Neural cell (in vitro differentiated cells): Measurements from ENCODE around the gene MAP3K1. TPM values are rescaled to one million over a fixed set of nuclear protein-coding genes. Genes with fewer than 3 reads are reported as not detected.

ENCODE experiments used
- H2AFZ ChIP-seq: fragments of 200-600, 300-800 bp; sonication (generic), shearing (Covaris generic); 2 replicates; pipeline ENCODE4 v1.6.0; 2014; ENCODE audit warnings: low read depth, mild to moderate bottlenecking, antibody characterized with exemption, low read length, moderate library complexity
- H3F3A ChIP-seq: fragments of 200-600 bp; shearing (Covaris generic); 2 replicates; pipeline ENCODE4 v1.6.1; 2016; ENCODE audit warnings: mild to moderate bottlenecking, moderate library complexity, mixed read lengths, antibody characterized with exemption, low read length; ENCODE audit not compliant: insufficient read depth, poor library complexity, severe bottlenecking
- H3K27ac ChIP-seq: fragments of 200-600, 300-800 bp; sonication (generic), shearing (Covaris generic); 2 replicates; pipeline ENCODE4 v1.5.1; 2014; ENCODE audit warnings: mild to moderate bottlenecking, low read length, moderate library complexity
- H3K27me3 ChIP-seq: fragments of 300-800, 200-600 bp; sonication (generic), shearing (Covaris generic); 2 replicates; pipeline ENCODE4 v1.6.0; 2014; ENCODE audit warnings: mild to moderate bottlenecking, low read depth, low read length, moderate library complexity; ENCODE audit not compliant: insufficient read depth
- H3K36me3 ChIP-seq: fragments of 300-800, 200-600 bp; sonication (generic), shearing (Covaris generic); 2 replicates; pipeline ENCODE4 v1.5.1; 2014; ENCODE audit warnings: mild to moderate bottlenecking, antibody characterized with exemption, low read length, moderate library complexity; ENCODE audit not compliant: insufficient read depth
- H3K4me2 ChIP-seq: fragments of 300-800, 200-600 bp; sonication (generic), shearing (Covaris generic); 2 replicates; pipeline ENCODE4 v1.6.0; 2014; ENCODE audit warnings: mild to moderate bottlenecking, low read length
- H3K4me3 ChIP-seq: fragments of 300-800, 200-600 bp; sonication (generic), shearing (Covaris generic); 2 replicates; pipeline ENCODE4 v1.5.1; 2014; ENCODE audit warnings: mild to moderate bottlenecking, low read length, moderate library complexity
- H3K79me2 ChIP-seq: fragments of 200-600 bp; shearing (Covaris generic); replicated peaks from 2 replicates; pipeline ENCODE4 v1.6.0; 2014; ENCODE audit warnings: mild to moderate bottlenecking, low read length, moderate library complexity; ENCODE audit not compliant: insufficient read depth
- H3K9ac ChIP-seq: fragments of 300-800, 200-600 bp; sonication (generic), shearing (Covaris generic); 2 replicates; pipeline ENCODE4 v1.6.1; 2016; ENCODE audit warnings: mild to moderate bottlenecking, low read length, mixed read lengths
- H3K9me2 ChIP-seq: fragments of 200-600 bp; shearing (Covaris generic); 2 replicates; pipeline ENCODE4 v1.6.1; 2016; ENCODE audit warnings: mild to moderate bottlenecking, low read length, mixed read lengths; ENCODE audit not compliant: insufficient read depth
- H3K9me3 ChIP-seq: fragments of 200-600, 300-800 bp; sonication (generic), shearing (Covaris generic); 2 replicates; pipeline ENCODE4 v1.6.1; 2016; ENCODE audit warnings: mild to moderate bottlenecking, mixed run types, low read length, moderate library complexity, mixed read lengths
- H4K20me1 ChIP-seq: fragments of 200-600 bp; shearing (Covaris generic); 2 replicates; pipeline ENCODE4 v1.6.1; 2016; ENCODE audit warnings: mild to moderate bottlenecking, mixed run types; ENCODE audit not compliant: insufficient read depth
- EP300 ChIP-seq: fragments of 450-650 bp; conservative IDR thresholded peaks from 2 replicates; pipeline ENCODE4 v1.6.1; 2014; ENCODE audit warnings: antibody characterized with exemption, mild to moderate bottlenecking, moderate library complexity; ENCODE audit not compliant: poor library complexity, severe bottlenecking
- EZH2 ChIP-seq: fragments of 200-600, 300-800 bp; shearing (Covaris generic), sonication (generic); IDR thresholded peaks from 2 replicates; pipeline ENCODE4 v1.6.1; 2014; ENCODE audit warnings: antibody characterized with exemption, low read length, borderline replicate concordance, mild to moderate bottlenecking; ENCODE audit not compliant: insufficient read depth, poor library complexity, severe bottlenecking
- MXI1 ChIP-seq: fragments of 450-650 bp; conservative IDR thresholded peaks from 2 replicates; pipeline ENCODE4 v1.6.1; 2014; ENCODE audit warnings: antibody characterized with exemption, mild to moderate bottlenecking; ENCODE audit not compliant: poor library complexity, severe bottlenecking
- POLR2AphosphoS5 ChIP-seq: IDR thresholded peaks from 2 replicates; pipeline ENCODE4 v1.6.1; 2012
- RAD21 ChIP-seq: fragments of 450-650 bp; conservative IDR thresholded peaks from 2 replicates; pipeline ENCODE4 v1.6.1; 2014; ENCODE audit warnings: antibody characterized with exemption, mild to moderate bottlenecking, moderate library complexity
- SMC3 ChIP-seq: fragments of 450-650 bp; conservative IDR thresholded peaks from 2 replicates; pipeline ENCODE4 v1.6.1; 2014; ENCODE audit warnings: antibody characterized with exemption, mild to moderate bottlenecking, moderate library complexity; ENCODE audit not compliant: poor library complexity
- TAF1 ChIP-seq: IDR thresholded peaks from 2 replicates; pipeline ENCODE4 v1.6.1; 2012; ENCODE audit warnings: low read depth
- polyA plus RNA-seq: library from polyadenylated mRNA; depleted of rRNA; stranded (reverse); fragments of >200 nt; gene quantifications from 2 replicates; pipeline ENCODE4 v1.2.3, GENCODE V29; 2014
- TF ChIP-seq, protein P1 (sequence below): IDR thresholded peaks from 2 replicates; pipeline ENCODE4 v1.6.1; 2012; ENCODE audit warnings: borderline replicate concordance
- TF ChIP-seq, protein P2 (sequence below): fragments of 450-650 bp; IDR thresholded peaks from 2 replicates; pipeline ENCODE4 v1.5.1; 2014; ENCODE audit warnings: antibody characterized with exemption, mild to moderate bottlenecking, moderate library complexity; ENCODE audit not compliant: poor library complexity, severe bottlenecking

Gene MAP3K1
- polyA plus RNA-seq, 1 donor from 2014 or later = 26.4 TPM

DNA sequence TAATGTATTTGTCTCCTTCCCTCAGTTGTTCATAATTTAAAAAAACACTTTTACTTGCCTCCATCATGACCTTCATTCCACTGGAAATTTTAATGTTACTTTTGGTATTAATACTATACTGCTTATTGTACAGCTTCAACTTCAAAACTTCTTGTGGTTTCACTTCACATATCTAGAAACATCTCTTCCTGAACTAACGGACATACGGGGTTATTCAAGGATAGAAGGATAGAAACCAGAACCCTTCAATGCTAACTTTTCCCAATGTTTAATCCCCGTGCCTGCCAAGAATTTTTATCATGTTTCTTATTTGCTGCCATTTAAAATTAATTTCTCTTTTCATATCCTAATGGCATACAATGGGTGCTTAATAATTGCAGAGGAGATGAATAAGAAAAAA lies 57.7 kb downstream of the MAP3K1 start:
- Histone ChIP-seq H3K9me2 (no peaks in the 10 kb centered on the region), H4K20me1 (no peaks in the 10 kb centered on the region), H3K27me3 (no peaks in the 10 kb centered on the region), H2AFZ (no peak overlapping the region), H3K4me2 (no peak overlapping the region), H3K4me3 (no peak overlapping the region), H3K79me2 (no peaks in the 10 kb centered on the region), H3K36me3 (peaks cover 34% of the 10 kb centered on the region), H3K27ac (no peak overlapping the region), H3F3A (no peaks in the 10 kb centered on the region), H3K9ac (no peak overlapping the region), H3K9me3 (no peaks in the 10 kb centered on the region)
- TF ChIP-seq EP300 (no peak), SMC3 (no peak), EZH2 (no peak), MXI1 (no peak), POLR2AphosphoS5 (no peak), RAD21 (no peak), TAF1 (no peak)
- TF ChIP-seq, protein P1, sequence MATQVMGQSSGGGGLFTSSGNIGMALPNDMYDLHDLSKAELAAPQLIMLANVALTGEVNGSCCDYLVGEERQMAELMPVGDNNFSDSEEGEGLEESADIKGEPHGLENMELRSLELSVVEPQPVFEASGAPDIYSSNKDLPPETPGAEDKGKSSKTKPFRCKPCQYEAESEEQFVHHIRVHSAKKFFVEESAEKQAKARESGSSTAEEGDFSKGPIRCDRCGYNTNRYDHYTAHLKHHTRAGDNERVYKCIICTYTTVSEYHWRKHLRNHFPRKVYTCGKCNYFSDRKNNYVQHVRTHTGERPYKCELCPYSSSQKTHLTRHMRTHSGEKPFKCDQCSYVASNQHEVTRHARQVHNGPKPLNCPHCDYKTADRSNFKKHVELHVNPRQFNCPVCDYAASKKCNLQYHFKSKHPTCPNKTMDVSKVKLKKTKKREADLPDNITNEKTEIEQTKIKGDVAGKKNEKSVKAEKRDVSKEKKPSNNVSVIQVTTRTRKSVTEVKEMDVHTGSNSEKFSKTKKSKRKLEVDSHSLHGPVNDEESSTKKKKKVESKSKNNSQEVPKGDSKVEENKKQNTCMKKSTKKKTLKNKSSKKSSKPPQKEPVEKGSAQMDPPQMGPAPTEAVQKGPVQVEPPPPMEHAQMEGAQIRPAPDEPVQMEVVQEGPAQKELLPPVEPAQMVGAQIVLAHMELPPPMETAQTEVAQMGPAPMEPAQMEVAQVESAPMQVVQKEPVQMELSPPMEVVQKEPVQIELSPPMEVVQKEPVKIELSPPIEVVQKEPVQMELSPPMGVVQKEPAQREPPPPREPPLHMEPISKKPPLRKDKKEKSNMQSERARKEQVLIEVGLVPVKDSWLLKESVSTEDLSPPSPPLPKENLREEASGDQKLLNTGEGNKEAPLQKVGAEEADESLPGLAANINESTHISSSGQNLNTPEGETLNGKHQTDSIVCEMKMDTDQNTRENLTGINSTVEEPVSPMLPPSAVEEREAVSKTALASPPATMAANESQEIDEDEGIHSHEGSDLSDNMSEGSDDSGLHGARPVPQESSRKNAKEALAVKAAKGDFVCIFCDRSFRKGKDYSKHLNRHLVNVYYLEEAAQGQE = no peak
- TF ChIP-seq, protein P2, sequence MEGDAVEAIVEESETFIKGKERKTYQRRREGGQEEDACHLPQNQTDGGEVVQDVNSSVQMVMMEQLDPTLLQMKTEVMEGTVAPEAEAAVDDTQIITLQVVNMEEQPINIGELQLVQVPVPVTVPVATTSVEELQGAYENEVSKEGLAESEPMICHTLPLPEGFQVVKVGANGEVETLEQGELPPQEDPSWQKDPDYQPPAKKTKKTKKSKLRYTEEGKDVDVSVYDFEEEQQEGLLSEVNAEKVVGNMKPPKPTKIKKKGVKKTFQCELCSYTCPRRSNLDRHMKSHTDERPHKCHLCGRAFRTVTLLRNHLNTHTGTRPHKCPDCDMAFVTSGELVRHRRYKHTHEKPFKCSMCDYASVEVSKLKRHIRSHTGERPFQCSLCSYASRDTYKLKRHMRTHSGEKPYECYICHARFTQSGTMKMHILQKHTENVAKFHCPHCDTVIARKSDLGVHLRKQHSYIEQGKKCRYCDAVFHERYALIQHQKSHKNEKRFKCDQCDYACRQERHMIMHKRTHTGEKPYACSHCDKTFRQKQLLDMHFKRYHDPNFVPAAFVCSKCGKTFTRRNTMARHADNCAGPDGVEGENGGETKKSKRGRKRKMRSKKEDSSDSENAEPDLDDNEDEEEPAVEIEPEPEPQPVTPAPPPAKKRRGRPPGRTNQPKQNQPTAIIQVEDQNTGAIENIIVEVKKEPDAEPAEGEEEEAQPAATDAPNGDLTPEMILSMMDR = no peak

DNA sequence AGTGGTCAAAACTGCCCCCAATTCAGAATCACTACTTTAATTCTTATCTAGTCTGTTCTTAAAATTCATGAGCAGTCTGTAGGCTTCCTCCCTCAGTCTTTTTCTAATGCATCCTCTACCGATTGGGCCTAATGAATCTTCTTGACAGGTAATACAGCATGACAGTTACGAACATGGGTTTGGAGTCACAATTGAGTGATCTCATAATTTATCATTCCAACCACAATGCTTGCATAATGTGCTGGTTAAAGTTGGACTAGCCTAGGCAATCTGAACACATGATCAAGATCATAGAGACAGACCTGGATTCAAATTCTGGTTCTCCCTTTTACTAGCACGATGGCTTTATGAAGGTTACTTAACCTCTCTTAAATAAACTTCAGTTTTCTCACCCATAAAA lies 61.0 kb downstream of the MAP3K1 start:
- TF ChIP-seq EP300 (no peak), RAD21 (no peak), SMC3 (no peak), TAF1 (no peak), MXI1 (no peak), POLR2AphosphoS5 (no peak), EZH2 (no peak)
- TF ChIP-seq, protein P2 = no peak
- TF ChIP-seq, protein P1 = no peak
- Histone ChIP-seq H3K9me3 (no peaks in the 10 kb centered on the region), H3K9ac (no peak overlapping the region), H3K27ac (no peak overlapping the region), H3K27me3 (no peaks in the 10 kb centered on the region), H3K36me3 (peaks cover 30% of the 10 kb centered on the region), H3F3A (no peaks in the 10 kb centered on the region), H3K9me2 (no peaks in the 10 kb centered on the region), H2AFZ (no peak overlapping the region), H3K4me2 (no peak overlapping the region), H3K79me2 (no peaks in the 10 kb centered on the region), H3K4me3 (no peak overlapping the region), H4K20me1 (no peaks in the 10 kb centered on the region)
